Transverse colon (tissue), 4 donors: Measurements from ENCODE around the gene ZXDC. TPM values are rescaled to one million over a fixed set of nuclear protein-coding genes. Genes with fewer than 3 reads are reported as not detected.

Experiments used
- DNase-seq: peaks from one replicate; pipeline ENCODE4 v3.0.0-alpha.2; 2019
- H3K27ac ChIP-seq, 4 donors: fragments of 200-600 bp; sonication (generic); 2 replicates each; pipeline ENCODE4 v1.5.1; 2016 to 2018; ENCODE audit warnings: inconsistent platforms in 4 of 4
- H3K27me3 ChIP-seq: fragments of 200-600 bp; sonication (generic); 2 replicates; pipeline ENCODE4 v1.5.1; 2017; ENCODE audit warnings: inconsistent platforms
- H3K36me3 ChIP-seq, 4 donors: fragments of 200-600 bp; sonication (generic); 2 replicates each; pipeline ENCODE4 v1.5.1; 2017 to 2019; ENCODE audit warnings: inconsistent platforms in 4 of 4
- H3K4me1 ChIP-seq, 4 donors: fragments of 200-600 bp; sonication (generic); 2 replicates each; pipeline ENCODE4 v1.5.1; 2017 to 2020; ENCODE audit warnings: inconsistent platforms in 4 of 4
- H3K4me3 ChIP-seq, 4 donors: fragments of 200-600 bp; sonication (generic); 1 replicate in 1 of 4; 2 replicates in 3 of 4; pipeline versions ENCODE4 v1.5.1 to v1.6.1; 2017 to 2019; ENCODE audit warnings: inconsistent platforms in 4 of 4
- H3K9me3 ChIP-seq, 2 donors: fragments of 200-600 bp; sonication (generic); 2 replicates each; pipeline ENCODE4 v1.5.1; 2017 to 2019; ENCODE audit warnings: inconsistent platforms in 2 of 2
- CTCF ChIP-seq, 5 experiments: fragments of 200-600 bp in 3 of 5; fragments of 450-650 bp in 2 of 5; sonication (generic) in 3 of 5; IDR thresholded peaks; 1 replicate in 2 of 5; 2 replicates in 3 of 5; pipeline ENCODE4 v1.5.1; 2016 to 2017; ENCODE audit warnings: antibody characterized with exemption in 5 of 5, inconsistent platforms in 3 of 5, mild to moderate bottlenecking in 2 of 5, moderate library complexity in 1 of 5
- EP300 ChIP-seq: sonication (generic); formaldehyde crosslinking; IDR thresholded peaks from one replicate; pipeline ENCODE4 v1.6.1; 2017; ENCODE audit warnings: antibody characterized with exemption, low read depth
- POLR2A ChIP-seq: fragments of 450-650 bp; IDR thresholded peaks from one replicate; pipeline ENCODE4 v1.6.1; 2016; ENCODE audit warnings: antibody characterized with exemption, mild to moderate bottlenecking, moderate library complexity
- POLR2AphosphoS5 ChIP-seq, 3 donors: sonication (generic); formaldehyde crosslinking; IDR thresholded peaks; one replicate each; pipeline ENCODE4 v1.6.1; 2016; ENCODE audit warnings: antibody characterized with exemption in 3 of 3
- WGBS, 2 donors: methylation state at CpG; one replicate each; pipeline ENCODE4 v1.1.5; 2018; ENCODE audit warnings: low coverage in 1 of 2; 5-methylcytosine and 5-hydroxymethylcytosine counted together
- in situ Hi-C, 4 donors: fragments of 200-750 bp; cut with MboI; loops; one replicate each; pipeline versions ENCODE4 v1.15.0 to v1.15.1; 2017; ENCODE audit warnings: low sequenced_read_pairs in 3 of 4, low pct_ligation_motif_present in 1 of 4, low pct_unique_long_range_greater_than_20kb in 1 of 4
- intact Hi-C: fragments of 100-400 bp; cut with DNase I; formaldehyde crosslinking; loops from one replicate; pipeline ENCODE4 v1.15.1; 2023; ENCODE audit warnings: low total_unique reads
- total RNA-seq, 4 donors: library from RNA; depleted of rRNA; stranded (reverse); fragments of >200 nt; gene quantifications; one replicate each; pipeline ENCODE4 v1.1.0, GENCODE V29; 2016

ZXDC gene
- total RNA-seq, 4 donors from 2014 or later: 44.6 to 81.2 (median 46.4) TPM

GRCh38 chr3:126433496-126434263, 42.0 kb downstream of the ZXDC start:
- intact Hi-C loops: no loop called here
- in situ Hi-C loops: no loop called here

GRCh38 chr3:126433105-126433430, 42.6 kb downstream of the ZXDC start:
- Histone ChIP-seq H3K9me3 (no peaks in the 10 kb centered on the region), H3K27me3 (no peaks in the 10 kb centered on the region), H3K27ac (no peak overlapping the region), H3K4me1 (no peaks in the 10 kb centered on the region), H3K36me3 (peaks cover 0 to 9% (median 2%) of the 10 kb centered on the region in 4 donors), H3K4me3 (no peak overlapping the region)
- in situ Hi-C loops (no loop called here), intact Hi-C loops (no loop called here)
- WGBS, 2 donors: 94 to 100% methylated on average over 1 to 6 of the region's 6 CpGs
- no peak for TF ChIP-seq POLR2A
- TF ChIP-seq CTCF (IDR thresholded peaks at IDR 0.05): no peak
- no peak for TF ChIP-seq POLR2AphosphoS5 (IDR thresholded peaks at IDR 0.05)
- TF ChIP-seq EP300: no peak
- DNase-seq: no peak

More at GRCh38 chr3:126433496-126434263, 42.0 kb downstream of the ZXDC start:
- peaks cover 0 to 9% (median 2%) of the 10 kb centered on the region in 4 donors for H3K36me3 ChIP-seq
- H3K4me1 ChIP-seq: no peaks in the 10 kb centered on the region
- no peak overlapping the region for H3K4me3 ChIP-seq
- no peaks in the 10 kb centered on the region for H3K9me3 ChIP-seq
- TF ChIP-seq POLR2AphosphoS5 (IDR thresholded peaks at IDR 0.05): no peak
- TF ChIP-seq CTCF (IDR thresholded peaks at IDR 0.05): no peak
- TF ChIP-seq POLR2A: no peak
- TF ChIP-seq EP300: no peak
- WGBS, 2 donors: 93 to 100% methylated on average over 1 to 11 of the region's 13 CpGs
- no peaks in the 10 kb centered on the region for H3K27me3 ChIP-seq
- H3K27ac ChIP-seq: no peak overlapping the region
- no peak for DNase-seq

- WGBS, 2 donors: 80 to 89% methylated on average over 2 to 4 of the region's 4 CpGs
- intact Hi-C loops (no loop called here), in situ Hi-C loops (no loop called here)
- Histone ChIP-seq H3K27me3 (no peaks in the 10 kb centered on the region), H3K9me3 (no peaks in the 10 kb centered on the region), H3K4me1 (no peaks in the 10 kb centered on the region), H3K36me3 (peaks cover 0 to 9% (median 0%) of the 10 kb centered on the region in 4 donors), H3K4me3 (no peak overlapping the region), H3K27ac (no peak overlapping the region)
- no peak for DNase-seq
- TF ChIP-seq POLR2AphosphoS5 (IDR thresholded peaks at IDR 0.05) (no peak), POLR2A (no peak), CTCF (IDR thresholded peaks at IDR 0.05) (no peak), EP300 (no peak)
These were observed 43.2 kb downstream of the ZXDC start for GRCh38 chr3:126432361-126433104.

GRCh38 chr3:126431103-126431534, 44.6 kb downstream of the ZXDC start:
- TF ChIP-seq CTCF (IDR thresholded peaks at IDR 0.05): no peak
- TF ChIP-seq EP300: no peak
- no peak for TF ChIP-seq POLR2A
- no peak for TF ChIP-seq POLR2AphosphoS5 (IDR thresholded peaks at IDR 0.05)
- WGBS, 2 donors: 100% methylated on average over 1 of the region's 1 CpG; no CpG with 5 or more reads in 1 of the 2 donors
- Histone ChIP-seq H3K4me1 (no peaks in the 10 kb centered on the region), H3K27me3 (no peaks in the 10 kb centered on the region), H3K36me3 (peaks cover 0 to under 1% (median 0%) of the 10 kb centered on the region in 4 donors), H3K9me3 (peaks cover 0 to 7% of the 10 kb centered on the region in 2 donors), H3K4me3 (no peak overlapping the region), H3K27ac (no peak overlapping the region)
- no peak for DNase-seq
- intact Hi-C loops: no loop called here
- in situ Hi-C loops: no loop called here
